ENCODE data around the gene SLC22A9. TPM values are rescaled to one million over a fixed set of nuclear protein-coding genes. Genes with fewer than 3 reads are reported as not detected.
"Not testable (repeated sequence)": the region's sequence is repeated elsewhere in the genome, so short reads cannot be mapped to it uniquely, and the experiment has no call there.

Gene SLC22A9
- total RNA-seq, 1 experiment from 2014 or later = not detected

DNA sequence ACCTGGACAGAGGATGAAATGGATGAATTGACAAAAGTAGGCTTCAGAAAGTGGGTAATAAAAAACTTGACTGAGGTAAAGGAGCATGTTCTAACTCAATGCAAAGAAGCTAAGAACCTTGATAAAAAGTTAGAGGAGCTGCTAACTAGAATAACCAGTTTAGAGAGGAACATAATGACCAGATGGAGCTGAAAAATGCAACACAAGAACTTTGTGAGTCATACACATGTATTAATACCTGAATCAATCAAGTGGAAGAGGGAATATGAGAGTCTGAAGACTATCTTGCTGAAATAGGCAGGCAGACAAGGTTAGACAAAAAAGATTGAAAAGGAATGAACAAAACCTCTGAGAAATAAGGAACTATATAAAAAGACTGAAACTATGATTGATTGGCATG lies 47.9 kb upstream of the SLC22A9 start:
- Histone ChIP-seq H3K56ac (ENCODE audit: insufficient read length, low read depth, low read length) (no peak overlapping the region), H3K79me1 (ENCODE audit: insufficient read depth, low read depth, low read length, poor library complexity, severe bottlenecking) (no peaks in the 10 kb centered on the region), H2BK12ac (ENCODE audit: insufficient read length, low read depth, low read length) (no peak overlapping the region), H2BK5ac (ENCODE audit: insufficient read length, low read length) (no peak overlapping the region), H3K9me3 (ENCODE audit: control insufficient read depth, low read depth, low read length) (no peaks in the 10 kb centered on the region), H4K8ac (replicated peaks; ENCODE audit: insufficient read length, low read depth, low read length) (no peak overlapping the region), H2AK5ac (ENCODE audit: insufficient read length, low read length) (no peak overlapping the region), H3K4me2 (ENCODE audit: insufficient read depth, insufficient read length, low read length) (no peak overlapping the region), H3K14ac (ENCODE audit: insufficient read depth, low read length) (no peak overlapping the region), H3K79me2 (ENCODE audit: insufficient read depth, low read length) (no peaks in the 10 kb centered on the region), H3T11ph (ENCODE audit: low read length) (no peak overlapping the region), H4K5ac (ENCODE audit: insufficient read length, low read depth, low read length) (no peak overlapping the region), H3K18ac (ENCODE audit: insufficient read length, low read depth, low read length) (no peak overlapping the region), H4K20me1 (ENCODE audit: control insufficient read depth, insufficient read depth, insufficient read length) (no peaks in the 10 kb centered on the region), H3K23me2 (ENCODE audit: insufficient read length, low read depth, low read length, poor library complexity, severe bottlenecking) (no peaks in the 10 kb centered on the region), H3K4me1 (ENCODE audit: insufficient read depth, low read length) (no peaks in the 10 kb centered on the region), H3K9ac (ENCODE audit: extremely low read depth, insufficient read length, low read length) (no peak overlapping the region), H2BK120ac (ENCODE audit: low read depth, low read length, poor library complexity, severe bottlenecking) (no peak overlapping the region), H3K27me3 (ENCODE audit: insufficient read depth, low read length) (no peaks in the 10 kb centered on the region), H2AFZ (ENCODE audit: low read length) (no peak overlapping the region), H3K27ac (ENCODE audit: insufficient read length, low read depth, low read length) (no peak overlapping the region), H2BK20ac (ENCODE audit: low read depth, low read length, poor library complexity, severe bottlenecking) (no peak overlapping the region), H3K4ac (ENCODE audit: low read depth, low read length) (no peak overlapping the region), H3K23ac (ENCODE audit: insufficient read length, low read depth, low read length) (no peak overlapping the region), H2BK15ac (ENCODE audit: low read depth, low read length) (no peak overlapping the region), H4K91ac (ENCODE audit: insufficient read length, low read depth, low read length) (no peak overlapping the region)
- H3K36me3 Mint-ChIP-seq (ENCODE audit: insufficient read depth in 1 of 3, low read depth in 3 of 3) = peaks cover 0 to 2% (median 1%) of the 10 kb centered on the region in 3 experiments; a peak in 2 of 7 replicates
- TF ChIP-seq, protein P1, sequence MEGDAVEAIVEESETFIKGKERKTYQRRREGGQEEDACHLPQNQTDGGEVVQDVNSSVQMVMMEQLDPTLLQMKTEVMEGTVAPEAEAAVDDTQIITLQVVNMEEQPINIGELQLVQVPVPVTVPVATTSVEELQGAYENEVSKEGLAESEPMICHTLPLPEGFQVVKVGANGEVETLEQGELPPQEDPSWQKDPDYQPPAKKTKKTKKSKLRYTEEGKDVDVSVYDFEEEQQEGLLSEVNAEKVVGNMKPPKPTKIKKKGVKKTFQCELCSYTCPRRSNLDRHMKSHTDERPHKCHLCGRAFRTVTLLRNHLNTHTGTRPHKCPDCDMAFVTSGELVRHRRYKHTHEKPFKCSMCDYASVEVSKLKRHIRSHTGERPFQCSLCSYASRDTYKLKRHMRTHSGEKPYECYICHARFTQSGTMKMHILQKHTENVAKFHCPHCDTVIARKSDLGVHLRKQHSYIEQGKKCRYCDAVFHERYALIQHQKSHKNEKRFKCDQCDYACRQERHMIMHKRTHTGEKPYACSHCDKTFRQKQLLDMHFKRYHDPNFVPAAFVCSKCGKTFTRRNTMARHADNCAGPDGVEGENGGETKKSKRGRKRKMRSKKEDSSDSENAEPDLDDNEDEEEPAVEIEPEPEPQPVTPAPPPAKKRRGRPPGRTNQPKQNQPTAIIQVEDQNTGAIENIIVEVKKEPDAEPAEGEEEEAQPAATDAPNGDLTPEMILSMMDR (conservative IDR thresholded peaks at IDR 0.05) = no peak
- H3K27ac Mint-ChIP-seq = no peak overlapping the region
- H3K4me1 Mint-ChIP-seq = 0 out of 4 replicates have a peak, but pooled peaks cover 0 to 3% of the 10 kb centered on the region in 2 experiments
- no peak for DNase-seq
- H3K9me3 Mint-ChIP-seq = peaks cover 34 to 45% of the 10 kb centered on the region in 2 experiments
- H3K27me3 Mint-ChIP-seq (ENCODE audit: low read depth) = peaks cover 2% of the 10 kb centered on the region; the same call in 1 of the 2 replicates
- H3K4me3 Mint-ChIP-seq = no peak overlapping the region

- not testable (repeated sequence) for H3K23me2 ChIP-seq (ENCODE audit: insufficient read length, low read depth, low read length, poor library complexity, severe bottlenecking); H3K4me1 ChIP-seq (ENCODE audit: insufficient read depth, low read length); H4K8ac ChIP-seq (replicated peaks; ENCODE audit: insufficient read length, low read depth, low read length); H3K27me3 Mint-ChIP-seq (ENCODE audit: low read depth); H3K9ac ChIP-seq (ENCODE audit: extremely low read depth, insufficient read length, low read length); H2BK12ac ChIP-seq (ENCODE audit: insufficient read length, low read depth, low read length); H3K4me3 Mint-ChIP-seq; H3K4me1 Mint-ChIP-seq; H3K4me2 ChIP-seq (ENCODE audit: insufficient read depth, insufficient read length, low read length); H3K9me3 ChIP-seq (ENCODE audit: control insufficient read depth, low read depth, low read length); H3K23ac ChIP-seq (ENCODE audit: insufficient read length, low read depth, low read length); H2BK5ac ChIP-seq (ENCODE audit: insufficient read length, low read length); H4K91ac ChIP-seq (ENCODE audit: insufficient read length, low read depth, low read length); H3K27ac Mint-ChIP-seq; H4K20me1 ChIP-seq (ENCODE audit: control insufficient read depth, insufficient read depth, insufficient read length); H3K56ac ChIP-seq (ENCODE audit: insufficient read length, low read depth, low read length); H2BK120ac ChIP-seq (ENCODE audit: low read depth, low read length, poor library complexity, severe bottlenecking); H2BK20ac ChIP-seq (ENCODE audit: low read depth, low read length, poor library complexity, severe bottlenecking); H2AK5ac ChIP-seq (ENCODE audit: insufficient read length, low read length); H2BK15ac ChIP-seq (ENCODE audit: low read depth, low read length); H3T11ph ChIP-seq (ENCODE audit: low read length); H3K18ac ChIP-seq (ENCODE audit: insufficient read length, low read depth, low read length); H2AFZ ChIP-seq (ENCODE audit: low read length); H3K27me3 ChIP-seq (ENCODE audit: insufficient read depth, low read length); H3K14ac ChIP-seq (ENCODE audit: insufficient read depth, low read length); H3K36me3 Mint-ChIP-seq (ENCODE audit: insufficient read depth in 1 of 3, low read depth in 3 of 3); H3K4ac ChIP-seq (ENCODE audit: low read depth, low read length); DNase-seq; H3K27ac ChIP-seq (ENCODE audit: insufficient read length, low read depth, low read length); H4K5ac ChIP-seq (ENCODE audit: insufficient read length, low read depth, low read length); H3K79me1 ChIP-seq (ENCODE audit: insufficient read depth, low read depth, low read length, poor library complexity, severe bottlenecking); H3K79me2 ChIP-seq (ENCODE audit: insufficient read depth, low read length)
- no CpG with 5 or more reads among the region's 3 CpGs for whole genome bisulfite sequencing (ENCODE audit: extremely low coverage, insufficient read length, low lambda C conversion rate)
- peaks cover 26 to 40% of the 10 kb centered on the region in 2 experiments for H3K9me3 Mint-ChIP-seq
Measured at GRCh38 chr11:63335089-63335488, 34.5 kb upstream of the SLC22A9 start.
